Measurements from ENCODE around the gene SMIM5.

DNA sequence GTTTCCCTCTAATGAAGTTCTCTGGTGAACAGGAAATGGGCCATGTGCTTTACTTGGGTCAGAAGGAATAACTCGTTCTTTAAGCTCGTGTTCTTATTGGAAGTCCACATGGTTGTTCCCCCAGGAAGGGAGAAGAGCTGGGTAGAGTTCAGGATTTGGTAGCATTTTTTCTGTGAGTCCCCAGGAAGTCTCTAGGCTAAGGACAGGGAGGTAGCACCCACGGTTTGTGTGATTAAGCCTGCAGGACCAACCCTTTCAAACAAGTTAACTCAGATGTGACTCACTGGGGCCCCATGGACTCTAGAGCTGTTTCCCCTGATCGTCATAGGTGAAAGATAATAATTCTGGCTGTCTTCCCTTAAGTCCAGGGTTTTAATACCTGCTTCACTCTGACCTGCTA lies 50.3 kb downstream of the SMIM5 start:
- no peak for TF ChIP-seq CTCF (IDR thresholded peaks at IDR 0.05)
- TF ChIP-seq POLR2A (IDR thresholded peaks at IDR 0.05): no peak
